Esophagus squamous epithelium (tissue), 5 donors: ENCODE results near the gene ARL4D. TPM values are rescaled to one million over a fixed set of nuclear protein-coding genes. Genes with fewer than 3 reads are reported as not detected.

Experiments used
- DNase-seq: peaks from one replicate; lab custom pipeline; 2025; lab: John Stamatoyannopoulos, UW
- H3K27ac ChIP-seq, 4 donors: fragments of 200-600 bp; sonication (generic); one replicate each; pipeline ENCODE4 v1.5.1; 2016 to 2019; ENCODE audit warnings: mild to moderate bottlenecking in 1 of 4
- H3K27me3 ChIP-seq, 4 donors: fragments of 200-600 bp; sonication (generic); 1 replicate in 3 of 4; 2 replicates in 1 of 4; pipeline versions ENCODE4 v1.5.1 to v1.6.0; 2017 to 2021; ENCODE audit warnings: antibody characterized with exemption in 1 of 4
- H3K36me3 ChIP-seq, 3 donors: fragments of 200-600 bp; sonication (generic); one replicate each; pipeline ENCODE4 v1.5.1; 2016 to 2019
- H3K4me1 ChIP-seq, 3 donors: fragments of 200-600 bp; sonication (generic); one replicate each; pipeline ENCODE4 v1.5.1; 2017 to 2019
- H3K4me3 ChIP-seq, 4 donors: fragments of 200-600 bp; sonication (generic); 1 replicate in 3 of 4; 2 replicates in 1 of 4; pipeline ENCODE4 v1.5.1; 2016 to 2019; ENCODE audit warnings: mild to moderate bottlenecking in 2 of 4, moderate library complexity in 1 of 4
- H3K9me3 ChIP-seq, 3 donors: fragments of 200-600 bp; sonication (generic); one replicate each; pipeline ENCODE4 v1.5.1; 2016 to 2019
- POLR2A ChIP-seq, 4 donors: fragments of 450-650 bp; IDR thresholded peaks; one replicate each; pipeline ENCODE4 v1.6.1; 2017; ENCODE audit warnings: antibody characterized with exemption in 4 of 4, mild to moderate bottlenecking in 4 of 4, moderate library complexity in 3 of 4
- WGBS, 2 donors: methylation state at CpG; one replicate each; pipeline ENCODE4 v1.1.5; 2018; 5-methylcytosine and 5-hydroxymethylcytosine counted together
- intact Hi-C: fragments of 100-400 bp; cut with DNase I; formaldehyde crosslinking; loops from one replicate; pipeline ENCODE4 v1.15.0; 2022
- total RNA-seq, 4 donors: library from RNA; depleted of rRNA; stranded (reverse); fragments of >200 nt; gene quantifications; one replicate each; pipeline ENCODE4 v1.1.0, GENCODE V29; 2016
- TF ChIP-seq, protein P1 (sequence below), 6 experiments: fragments of 450-650 bp in 4 of 6; fragments of 200-600 bp in 2 of 6; sonication (generic) in 2 of 6; IDR thresholded peaks; one replicate each; pipeline ENCODE4 v1.5.1; 2016 to 2019; ENCODE audit warnings: antibody characterized with exemption in 6 of 6, mild to moderate bottlenecking in 4 of 6, moderate library complexity in 4 of 6
- donor health status: DM: yes; HTN: yes; CAD: no.

Gene ARL4D
- total RNA-seq, 4 donors from 2014 or later, result 54.2 to 94.1 (median 61.5) TPM

DNA sequence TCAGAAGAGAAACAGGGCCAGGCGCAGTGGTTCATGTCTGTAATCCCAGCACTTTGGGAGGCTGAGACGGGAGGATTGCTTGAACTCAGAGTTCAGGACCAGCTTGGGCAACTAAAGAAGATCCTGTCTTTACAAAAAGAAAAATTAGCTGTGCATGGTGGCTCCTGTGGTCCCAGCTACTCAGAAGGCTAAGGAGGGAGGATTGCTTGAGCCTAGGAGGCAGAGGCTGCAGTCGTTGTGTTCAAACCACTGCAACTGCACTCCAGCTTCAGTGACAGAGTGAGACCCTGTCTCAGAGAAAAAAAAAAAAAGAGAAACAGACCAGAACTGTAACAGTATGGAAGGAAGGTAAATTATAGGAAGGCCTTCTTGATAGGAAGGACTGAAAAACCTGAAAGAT lies 10.3 kb downstream of the ARL4D start:
- no peak for TF ChIP-seq POLR2A (IDR thresholded peaks at IDR 0.05)
- TF ChIP-seq, protein P1, sequence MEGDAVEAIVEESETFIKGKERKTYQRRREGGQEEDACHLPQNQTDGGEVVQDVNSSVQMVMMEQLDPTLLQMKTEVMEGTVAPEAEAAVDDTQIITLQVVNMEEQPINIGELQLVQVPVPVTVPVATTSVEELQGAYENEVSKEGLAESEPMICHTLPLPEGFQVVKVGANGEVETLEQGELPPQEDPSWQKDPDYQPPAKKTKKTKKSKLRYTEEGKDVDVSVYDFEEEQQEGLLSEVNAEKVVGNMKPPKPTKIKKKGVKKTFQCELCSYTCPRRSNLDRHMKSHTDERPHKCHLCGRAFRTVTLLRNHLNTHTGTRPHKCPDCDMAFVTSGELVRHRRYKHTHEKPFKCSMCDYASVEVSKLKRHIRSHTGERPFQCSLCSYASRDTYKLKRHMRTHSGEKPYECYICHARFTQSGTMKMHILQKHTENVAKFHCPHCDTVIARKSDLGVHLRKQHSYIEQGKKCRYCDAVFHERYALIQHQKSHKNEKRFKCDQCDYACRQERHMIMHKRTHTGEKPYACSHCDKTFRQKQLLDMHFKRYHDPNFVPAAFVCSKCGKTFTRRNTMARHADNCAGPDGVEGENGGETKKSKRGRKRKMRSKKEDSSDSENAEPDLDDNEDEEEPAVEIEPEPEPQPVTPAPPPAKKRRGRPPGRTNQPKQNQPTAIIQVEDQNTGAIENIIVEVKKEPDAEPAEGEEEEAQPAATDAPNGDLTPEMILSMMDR (IDR thresholded peaks at IDR 0.05), result no peak
- intact Hi-C loops, result no loop called here

DNA sequence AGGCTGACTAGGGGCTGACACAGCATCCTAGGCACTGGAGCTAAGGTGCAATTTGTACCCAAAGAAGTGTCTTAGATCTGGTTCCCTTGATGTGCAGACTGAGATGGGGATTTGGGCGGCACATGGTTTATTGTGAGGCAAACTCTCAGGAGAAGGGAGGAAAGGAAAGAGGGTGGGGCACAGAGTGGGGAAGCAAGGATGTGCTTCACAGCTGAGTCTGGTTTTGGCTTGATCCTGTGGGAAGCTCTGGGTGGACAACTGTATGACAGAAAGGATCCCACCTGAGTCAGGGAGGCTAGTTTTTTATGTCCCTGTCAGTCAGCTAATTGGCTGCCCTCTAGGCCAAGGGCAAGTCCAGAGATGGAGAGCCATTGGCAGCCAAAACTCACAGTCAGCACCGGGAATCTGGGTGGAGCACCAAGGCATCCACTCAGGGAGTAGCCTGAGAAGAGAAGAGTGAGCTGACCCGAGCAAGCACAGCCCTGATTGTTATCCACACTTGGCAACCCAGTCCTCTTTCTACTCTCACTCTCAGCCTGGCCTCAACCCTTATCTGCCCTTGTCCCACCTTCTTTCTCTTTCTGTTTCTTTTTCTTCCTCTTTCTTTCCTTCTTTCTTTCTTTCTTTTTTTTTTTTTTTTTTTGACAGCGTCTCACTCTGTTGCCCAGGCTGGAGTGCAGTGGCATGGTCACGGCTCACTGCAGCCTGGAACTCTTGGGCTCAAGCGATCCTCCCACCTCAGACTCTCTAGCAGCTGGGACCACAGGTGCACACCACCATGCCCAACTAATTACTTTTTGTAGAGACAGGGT lies 12.0 kb downstream of the ARL4D start:
- intact Hi-C loops, result no loop called here
- Histone ChIP-seq H3K36me3 (no peaks in the 10 kb centered on the region), H3K27ac (peak overlapping the region in 3 of 4 donors; percentile 2 to 44 (median 7)), H3K4me1 (peaks cover 11 to 37% (median 14%) of the 10 kb centered on the region in 3 donors), H3K9me3 (no peaks in the 10 kb centered on the region), H3K4me3 (no peak overlapping the region), H3K27me3 (no peaks in the 10 kb centered on the region)
- WGBS, 2 donors, result 42 to 47% methylated on average over 4 to 5 of the region's 6 CpGs
- DNase-seq, result no peak
- TF ChIP-seq POLR2A (IDR thresholded peaks at IDR 0.05), result no peak
- TF ChIP-seq, protein P1 (IDR thresholded peaks at IDR 0.05), result no peak

More for the DNA sequence above, 10.3 kb downstream of the ARL4D start:
- H3K4me3 ChIP-seq, result no peak overlapping the region
- DNase-seq, result no peak
- H3K27ac ChIP-seq, result no peak overlapping the region
- no peaks in the 10 kb centered on the region for H3K36me3 ChIP-seq
- no peaks in the 10 kb centered on the region for H3K27me3 ChIP-seq
- H3K9me3 ChIP-seq, result no peaks in the 10 kb centered on the region
- WGBS, 2 donors, result 71 to 80% methylated on average over 1 to 3 of the region's 3 CpGs
- peaks cover 11 to 39% (median 16%) of the 10 kb centered on the region in 3 donors for H3K4me1 ChIP-seq

- H3K4me1 ChIP-seq, result peaks cover 11 to 37% (median 14%) of the 10 kb centered on the region in 3 donors
- peak overlapping the region in 1 of 4 donors; percentile 7 for H3K27ac ChIP-seq
- TF ChIP-seq, protein P1 (IDR thresholded peaks at IDR 0.05), result no peak
- no peak for TF ChIP-seq POLR2A (IDR thresholded peaks at IDR 0.05)
- no peak for DNase-seq
- H3K4me3 ChIP-seq, result no peak overlapping the region
- H3K27me3 ChIP-seq, result no peaks in the 10 kb centered on the region
- H3K36me3 ChIP-seq, result no peaks in the 10 kb centered on the region
- intact Hi-C loops, result no loop called here
- no peaks in the 10 kb centered on the region for H3K9me3 ChIP-seq
These were observed 12.5 kb downstream of the ARL4D start for GRCh38 chr17:43411369-43411677.

DNA sequence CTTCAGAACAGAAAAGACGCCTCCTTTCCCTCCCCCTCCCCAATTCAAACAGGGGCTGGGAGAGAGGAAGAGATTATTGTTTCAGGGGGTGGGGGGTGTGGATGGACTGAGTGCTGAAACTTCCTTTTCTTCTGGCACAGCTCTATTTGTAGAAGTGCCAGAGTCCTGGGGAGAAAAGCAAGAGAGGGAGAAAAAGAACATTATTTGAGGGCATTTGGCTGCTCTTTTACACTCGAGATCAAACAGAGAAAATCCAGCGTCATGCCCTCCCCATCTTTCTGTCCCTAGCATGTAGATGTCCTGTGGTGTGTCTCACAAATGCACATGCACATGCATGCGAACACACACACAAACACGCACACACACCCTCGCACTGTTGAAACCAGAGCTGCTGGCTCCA lies 13.0 kb downstream of the ARL4D start:
- TF ChIP-seq POLR2A (IDR thresholded peaks at IDR 0.05), result no peak
- TF ChIP-seq, protein P1 (IDR thresholded peaks at IDR 0.05), result no peak
- WGBS, 2 donors, result 50 to 59% methylated on average over 3 to 6 of the region's 6 CpGs
- no peak overlapping the region for H3K4me3 ChIP-seq
- no peaks in the 10 kb centered on the region for H3K27me3 ChIP-seq
- intact Hi-C loops, result no loop called here
- DNase-seq, result no peak
- H3K36me3 ChIP-seq, result no peaks in the 10 kb centered on the region
- H3K27ac ChIP-seq, result peak overlapping the region in 1 of 4 donors; percentile 7
- H3K9me3 ChIP-seq, result no peaks in the 10 kb centered on the region
- peaks cover 10 to 40% (median 18%) of the 10 kb centered on the region in 3 donors for H3K4me1 ChIP-seq

DNA sequence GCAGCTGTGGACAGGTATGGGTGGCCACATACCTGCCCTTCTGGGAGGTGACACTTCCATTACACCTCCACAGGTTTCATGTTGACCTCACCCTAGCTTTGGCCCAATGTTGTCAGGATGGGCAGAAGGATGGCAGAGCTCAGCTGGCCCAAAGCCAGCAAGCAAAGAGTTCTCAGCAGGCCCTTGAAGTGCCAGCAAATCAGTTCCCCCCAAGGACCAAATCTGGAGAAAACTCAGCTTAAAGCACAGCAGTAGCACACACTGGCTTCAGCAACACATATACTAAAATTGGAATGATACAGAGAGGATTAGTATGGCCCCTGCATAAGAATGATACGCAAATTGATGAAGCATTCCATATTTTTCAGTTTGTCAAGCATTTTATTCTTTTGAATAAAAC lies 13.4 kb downstream of the ARL4D start:
- Histone ChIP-seq H3K9me3 (no peaks in the 10 kb centered on the region), H3K4me3 (no peak overlapping the region), H3K4me1 (peaks cover 9 to 40% (median 21%) of the 10 kb centered on the region in 3 donors), H3K27me3 (no peaks in the 10 kb centered on the region), H3K27ac (no peak overlapping the region), H3K36me3 (no peaks in the 10 kb centered on the region)
- TF ChIP-seq, protein P1 (IDR thresholded peaks at IDR 0.05), result no peak
- TF ChIP-seq POLR2A (IDR thresholded peaks at IDR 0.05), result no peak
- intact Hi-C loops, result no loop called here
- DNase-seq, result no peak
- 94 to 100% methylated on average over 1 of the region's 1 CpG for WGBS, 2 donors
